SW 1271 (cell line): ENCODE results near the gene C11orf68.

ENCODE experiments used
- DNase-seq, 2 experiments: peaks; one replicate each; lab custom pipeline; 2025; lab: John Stamatoyannopoulos, UW

The C11orf68 gene

GRCh38 chr11:65871811-65872548 lies 46.9 kb downstream of the C11orf68 start:
- no peak for DNase-seq

GRCh38 chr11:65870706-65871681 lies 47.9 kb downstream of the C11orf68 start:
- DNase-seq: no peak

GRCh38 chr11:65870307-65870658 lies 48.6 kb downstream of the C11orf68 start:
- no peak for DNase-seq

- DNase-seq: no peak
These were observed 49.1 kb downstream of the C11orf68 start for GRCh38 chr11:65869643-65870306.

- DNase-seq: no peak
These were observed 50.0 kb downstream of the C11orf68 start for GRCh38 chr11:65868907-65869306.

- DNase-seq: no peak
These were observed 50.7 kb downstream of the C11orf68 start for GRCh38 chr11:65868076-65868667.

- no peak for DNase-seq
These were observed 51.4 kb downstream of the C11orf68 start for GRCh38 chr11:65867284-65868071.
